NOMO-1 treated with dmso at 0.1 percent for 144 hours (cell line): ENCODE measurements around the gene USP7.

Source experiments
- DNase-seq: peaks from one replicate; lab custom pipeline; 2025; ENCODE audit not compliant: unreplicated experiment; lab: John Stamatoyannopoulos, UW

The USP7 gene

GRCh38 chr16:8864480-8865110, 99.1 kb downstream of the USP7 start:
- no peak for DNase-seq

GRCh38 chr16:8863594-8864424, 99.9 kb downstream of the USP7 start:
- no peak for DNase-seq

GRCh38 chr16:8862309-8863130, 101.2 kb downstream of the USP7 start:
- no peak for DNase-seq

- no peak for DNase-seq
Observed at GRCh38 chr16:8861563-8862308, 102.0 kb downstream of the USP7 start.

GRCh38 chr16:8859913-8860881, 103.5 kb downstream of the USP7 start:
- DNase-seq = no peak

- no peak for DNase-seq
Observed at GRCh38 chr16:8858994-8859912, 104.5 kb downstream of the USP7 start.

GRCh38 chr16:8855972-8856371, 107.7 kb downstream of the USP7 start:
- no peak for DNase-seq

GRCh38 chr16:8855051-8855786, 108.5 kb downstream of the USP7 start:
- DNase-seq = no peak

GRCh38 chr16:8854298-8854948, 109.3 kb downstream of the USP7 start:
- no peak for DNase-seq

- no peak for DNase-seq
Observed at GRCh38 chr16:8853611-8854010, 110.1 kb downstream of the USP7 start.

GRCh38 chr16:8853150-8853549, 110.6 kb downstream of the USP7 start:
- DNase-seq = no peak

GRCh38 chr16:8852534-8852933, 111.2 kb downstream of the USP7 start:
- no peak for DNase-seq

GRCh38 chr16:8851761-8852403, 111.8 kb downstream of the USP7 start:
- DNase-seq = no peak

- DNase-seq = peak; percentile 81
Observed at GRCh38 chr16:8850279-8850885, 113.3 kb downstream of the USP7 start.

GRCh38 chr16:8849411-8850011, 114.2 kb downstream of the USP7 start:
- no peak for DNase-seq

GRCh38 chr16:8848939-8849391, 114.7 kb downstream of the USP7 start:
- DNase-seq = no peak
